HepG2 (cell line): ENCODE measurements around the gene HSD3B7. TPM values are rescaled to one million over a fixed set of nuclear protein-coding genes. Genes with fewer than 3 reads are reported as not detected.

Source experiments
- ELF4 ChIP-seq: sonication (generic); formaldehyde crosslinking; IDR thresholded peaks from 2 replicates; pipeline ENCODE4 v1.5.0; 2020; ENCODE audit warnings: missing genetic modification reagents, mild to moderate bottlenecking, moderate library complexity, borderline replicate concordance
- KAT7 ChIP-seq: IDR thresholded peaks from 2 replicates; pipeline ENCODE4 v1.6.1; 2018; ENCODE audit warnings: borderline replicate concordance, missing compliant biosample characterization
- KLF11 ChIP-seq: IDR thresholded peaks from 2 replicates; pipeline ENCODE4 v1.6.1; 2016; ENCODE audit warnings: missing compliant biosample characterization
- NR2F6 ChIP-seq, 2 experiments: IDR thresholded peaks; 2 replicates each; pipeline ENCODE4 v1.6.1; 2016; ENCODE audit warnings: antibody characterized with exemption in 1 of 2, mild to moderate bottlenecking in 1 of 2
- POLR2AphosphoS5 ChIP-seq: IDR thresholded peaks from 2 replicates; pipeline ENCODE4 v1.6.1; 2012; ENCODE audit warnings: low read depth, low read length
- SAFB2 ChIP-seq: sonication (generic); formaldehyde crosslinking; IDR thresholded peaks from 2 replicates; pipeline ENCODE4 v1.5.1; 2020; ENCODE audit warnings: missing genetic modification reagents, low read depth, mild to moderate bottlenecking, borderline replicate concordance
- TOE1 ChIP-seq: sonication (generic); formaldehyde crosslinking; IDR thresholded peaks from 2 replicates; pipeline ENCODE4 v1.4.0; 2020; ENCODE audit warnings: mild to moderate bottlenecking, missing genetic modification reagents
- ZNF569 ChIP-seq: sonication (generic); formaldehyde crosslinking; IDR thresholded peaks from 2 replicates; pipeline ENCODE4 v1.5.0; 2020; ENCODE audit warnings: mild to moderate bottlenecking, missing genetic modification reagents, moderate library complexity, borderline replicate concordance
- ZNF792 ChIP-seq: IDR thresholded peaks from 2 replicates; pipeline ENCODE4 v1.6.1; 2016
- polyA plus RNA-seq, 8 experiments: library from polyadenylated mRNA; depleted of rRNA in 3 of 8; stranded (reverse) in 7 of 8; unstranded in 1 of 8; fragments of >200 nt; fragmentation: Illumina TruSeq in 4 of 8; extraction: Trizol in 4 of 8; gene quantifications; 2 replicates each; pipeline versions ENCODE4 v1.2.1 to v1.2.3, GENCODE V29; 2011 to 2016; ENCODE audit warnings: low read depth in 4 of 8, missing spikeins in 1 of 8, mixed read lengths in 1 of 8; ENCODE audit not compliant: insufficient read depth in 1 of 8
- total RNA-seq, 5 experiments: library from RNA; depleted of rRNA; stranded (reverse); fragments of >200 nt; fragmentation: Illumina TruSeq; extraction: Trizol; gene quantifications; 2 replicates each; pipeline ENCODE4 v1.2.3, GENCODE V29; 2016; ENCODE audit warnings: low read depth in 1 of 5
- TF ChIP-seq, protein P1 (sequence below): sonication (generic); formaldehyde crosslinking; conservative IDR thresholded peaks from 2 replicates; pipeline ENCODE4 v1.4.0; 2020; ENCODE audit warnings: mild to moderate bottlenecking, missing genetic modification reagents, moderate library complexity
- TF ChIP-seq, protein P2 (sequence below): sonication (generic); formaldehyde crosslinking; IDR thresholded peaks from 2 replicates; pipeline ENCODE4 v1.4.0; 2020; ENCODE audit warnings: missing genetic modification reagents
- TF ChIP-seq, protein P3 (sequence below): sonication (generic); formaldehyde crosslinking; IDR thresholded peaks from 2 replicates; pipeline ENCODE4 v1.5.0; 2020; ENCODE audit warnings: mild to moderate bottlenecking, missing genetic modification reagents, moderate library complexity
- TF ChIP-seq, protein P4 (sequence below): sonication (generic); formaldehyde crosslinking; IDR thresholded peaks from 2 replicates; pipeline ENCODE4 v1.4.0; 2020; ENCODE audit warnings: missing genetic modification reagents
- TF ChIP-seq, protein P5 (sequence below): IDR thresholded peaks from 2 replicates; pipeline ENCODE4 v1.6.1; 2016
- TF ChIP-seq, protein P6 (sequence below): sonication (generic); formaldehyde crosslinking; IDR thresholded peaks from 2 replicates; pipeline ENCODE4 v1.4.0; 2020; ENCODE audit warnings: missing genetic modification reagents; ENCODE audit errors: not compliant biosample characterization

HSD3B7 gene
- total and polyA plus RNA-seq, 2 of the 13 experiments (the other 11 are each of a cell fraction or from before 2014, with no cell fraction given): 32.9 to 69.7 TPM

DNA sequence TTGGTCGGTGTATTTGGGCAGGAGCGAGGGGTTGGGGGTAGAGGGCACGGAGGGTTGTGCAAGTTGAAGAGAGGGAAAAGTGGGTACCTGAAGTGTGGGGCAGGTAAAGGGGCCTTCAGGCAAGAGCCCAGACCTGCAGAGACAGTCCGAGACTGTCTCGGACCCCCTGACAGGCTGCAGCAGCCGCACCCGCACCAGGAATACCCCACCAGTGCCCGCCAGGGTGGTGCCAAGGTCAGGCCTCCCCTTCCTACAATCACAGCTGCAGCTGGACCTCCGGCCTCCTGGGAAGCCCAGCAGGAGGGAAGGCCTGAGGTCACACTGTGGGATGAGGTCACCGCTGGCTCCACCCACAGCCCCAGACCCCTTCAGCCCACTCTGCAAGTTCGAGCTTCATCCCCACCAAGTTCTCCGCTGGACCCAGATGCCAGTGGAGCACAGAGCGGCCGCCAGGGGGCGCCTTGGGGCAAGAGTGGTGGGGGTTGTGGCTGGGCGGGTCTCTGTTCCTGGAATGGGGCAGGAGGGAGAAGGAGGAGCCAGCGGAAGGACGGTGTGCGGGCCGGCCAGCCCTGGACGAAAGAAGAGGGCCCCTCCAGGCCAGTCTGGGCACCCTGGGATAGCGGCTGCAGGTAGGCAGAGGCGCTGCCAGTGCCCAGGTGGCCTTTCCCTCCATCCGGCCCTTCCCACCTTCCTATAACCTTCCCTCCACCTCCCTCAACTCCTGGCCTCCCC lies at the start of gene HSD3B7 (continued):
- TF ChIP-seq, protein P1, sequence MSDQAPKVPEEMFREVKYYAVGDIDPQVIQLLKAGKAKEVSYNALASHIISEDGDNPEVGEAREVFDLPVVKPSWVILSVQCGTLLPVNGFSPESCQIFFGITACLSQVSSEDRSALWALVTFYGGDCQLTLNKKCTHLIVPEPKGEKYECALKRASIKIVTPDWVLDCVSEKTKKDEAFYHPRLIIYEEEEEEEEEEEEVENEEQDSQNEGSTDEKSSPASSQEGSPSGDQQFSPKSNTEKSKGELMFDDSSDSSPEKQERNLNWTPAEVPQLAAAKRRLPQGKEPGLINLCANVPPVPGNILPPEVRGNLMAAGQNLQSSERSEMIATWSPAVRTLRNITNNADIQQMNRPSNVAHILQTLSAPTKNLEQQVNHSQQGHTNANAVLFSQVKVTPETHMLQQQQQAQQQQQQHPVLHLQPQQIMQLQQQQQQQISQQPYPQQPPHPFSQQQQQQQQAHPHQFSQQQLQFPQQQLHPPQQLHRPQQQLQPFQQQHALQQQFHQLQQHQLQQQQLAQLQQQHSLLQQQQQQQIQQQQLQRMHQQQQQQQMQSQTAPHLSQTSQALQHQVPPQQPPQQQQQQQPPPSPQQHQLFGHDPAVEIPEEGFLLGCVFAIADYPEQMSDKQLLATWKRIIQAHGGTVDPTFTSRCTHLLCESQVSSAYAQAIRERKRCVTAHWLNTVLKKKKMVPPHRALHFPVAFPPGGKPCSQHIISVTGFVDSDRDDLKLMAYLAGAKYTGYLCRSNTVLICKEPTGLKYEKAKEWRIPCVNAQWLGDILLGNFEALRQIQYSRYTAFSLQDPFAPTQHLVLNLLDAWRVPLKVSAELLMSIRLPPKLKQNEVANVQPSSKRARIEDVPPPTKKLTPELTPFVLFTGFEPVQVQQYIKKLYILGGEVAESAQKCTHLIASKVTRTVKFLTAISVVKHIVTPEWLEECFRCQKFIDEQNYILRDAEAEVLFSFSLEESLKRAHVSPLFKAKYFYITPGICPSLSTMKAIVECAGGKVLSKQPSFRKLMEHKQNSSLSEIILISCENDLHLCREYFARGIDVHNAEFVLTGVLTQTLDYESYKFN (CRISPR knock-in tag): peak; percentile 24; the same call in 1 of the 2 replicates
- TF ChIP-seq ELF4 (CRISPR knock-in tag) (peak; percentile 61; the same call in 1 of the 2 replicates), TOE1 (0 out of 2 replicates have a peak, but pooled peaks have one; percentile 76), KAT7 (peak; percentile 59; the same call in 1 of the 2 replicates), NR2F6 (IDR thresholded peaks at IDR 0.05) (no peak), NR2F6 (CRISPR knock-in tag; IDR thresholded peaks at IDR 0.05) (peak; percentile 37; the same call in 1 of the 2 replicates), SAFB2 (peak; percentile 68), ZNF792 (CRISPR knock-in tag) (peak; percentile 28; the same call in 1 of the 2 replicates), ZNF569 (CRISPR knock-in tag) (peak; percentile 83; the same call in 1 of the 2 replicates), KLF11 (CRISPR knock-in tag) (peak; percentile 44; the same call in 1 of the 2 replicates), POLR2AphosphoS5 (peak; percentile 56; the same call in 1 of the 2 replicates)
- TF ChIP-seq, protein P2, sequence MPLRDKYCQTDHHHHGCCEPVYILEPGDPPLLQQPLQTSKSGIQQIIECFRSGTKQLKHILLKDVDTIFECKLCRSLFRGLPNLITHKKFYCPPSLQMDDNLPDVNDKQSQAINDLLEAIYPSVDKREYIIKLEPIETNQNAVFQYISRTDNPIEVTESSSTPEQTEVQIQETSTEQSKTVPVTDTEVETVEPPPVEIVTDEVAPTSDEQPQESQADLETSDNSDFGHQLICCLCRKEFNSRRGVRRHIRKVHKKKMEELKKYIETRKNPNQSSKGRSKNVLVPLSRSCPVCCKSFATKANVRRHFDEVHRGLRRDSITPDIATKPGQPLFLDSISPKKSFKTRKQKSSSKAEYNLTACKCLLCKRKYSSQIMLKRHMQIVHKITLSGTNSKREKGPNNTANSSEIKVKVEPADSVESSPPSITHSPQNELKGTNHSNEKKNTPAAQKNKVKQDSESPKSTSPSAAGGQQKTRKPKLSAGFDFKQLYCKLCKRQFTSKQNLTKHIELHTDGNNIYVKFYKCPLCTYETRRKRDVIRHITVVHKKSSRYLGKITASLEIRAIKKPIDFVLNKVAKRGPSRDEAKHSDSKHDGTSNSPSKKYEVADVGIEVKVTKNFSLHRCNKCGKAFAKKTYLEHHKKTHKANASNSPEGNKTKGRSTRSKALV: no peak
- TF ChIP-seq, protein P3, sequence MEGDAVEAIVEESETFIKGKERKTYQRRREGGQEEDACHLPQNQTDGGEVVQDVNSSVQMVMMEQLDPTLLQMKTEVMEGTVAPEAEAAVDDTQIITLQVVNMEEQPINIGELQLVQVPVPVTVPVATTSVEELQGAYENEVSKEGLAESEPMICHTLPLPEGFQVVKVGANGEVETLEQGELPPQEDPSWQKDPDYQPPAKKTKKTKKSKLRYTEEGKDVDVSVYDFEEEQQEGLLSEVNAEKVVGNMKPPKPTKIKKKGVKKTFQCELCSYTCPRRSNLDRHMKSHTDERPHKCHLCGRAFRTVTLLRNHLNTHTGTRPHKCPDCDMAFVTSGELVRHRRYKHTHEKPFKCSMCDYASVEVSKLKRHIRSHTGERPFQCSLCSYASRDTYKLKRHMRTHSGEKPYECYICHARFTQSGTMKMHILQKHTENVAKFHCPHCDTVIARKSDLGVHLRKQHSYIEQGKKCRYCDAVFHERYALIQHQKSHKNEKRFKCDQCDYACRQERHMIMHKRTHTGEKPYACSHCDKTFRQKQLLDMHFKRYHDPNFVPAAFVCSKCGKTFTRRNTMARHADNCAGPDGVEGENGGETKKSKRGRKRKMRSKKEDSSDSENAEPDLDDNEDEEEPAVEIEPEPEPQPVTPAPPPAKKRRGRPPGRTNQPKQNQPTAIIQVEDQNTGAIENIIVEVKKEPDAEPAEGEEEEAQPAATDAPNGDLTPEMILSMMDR: peak; percentile 95
- TF ChIP-seq, protein P4, sequence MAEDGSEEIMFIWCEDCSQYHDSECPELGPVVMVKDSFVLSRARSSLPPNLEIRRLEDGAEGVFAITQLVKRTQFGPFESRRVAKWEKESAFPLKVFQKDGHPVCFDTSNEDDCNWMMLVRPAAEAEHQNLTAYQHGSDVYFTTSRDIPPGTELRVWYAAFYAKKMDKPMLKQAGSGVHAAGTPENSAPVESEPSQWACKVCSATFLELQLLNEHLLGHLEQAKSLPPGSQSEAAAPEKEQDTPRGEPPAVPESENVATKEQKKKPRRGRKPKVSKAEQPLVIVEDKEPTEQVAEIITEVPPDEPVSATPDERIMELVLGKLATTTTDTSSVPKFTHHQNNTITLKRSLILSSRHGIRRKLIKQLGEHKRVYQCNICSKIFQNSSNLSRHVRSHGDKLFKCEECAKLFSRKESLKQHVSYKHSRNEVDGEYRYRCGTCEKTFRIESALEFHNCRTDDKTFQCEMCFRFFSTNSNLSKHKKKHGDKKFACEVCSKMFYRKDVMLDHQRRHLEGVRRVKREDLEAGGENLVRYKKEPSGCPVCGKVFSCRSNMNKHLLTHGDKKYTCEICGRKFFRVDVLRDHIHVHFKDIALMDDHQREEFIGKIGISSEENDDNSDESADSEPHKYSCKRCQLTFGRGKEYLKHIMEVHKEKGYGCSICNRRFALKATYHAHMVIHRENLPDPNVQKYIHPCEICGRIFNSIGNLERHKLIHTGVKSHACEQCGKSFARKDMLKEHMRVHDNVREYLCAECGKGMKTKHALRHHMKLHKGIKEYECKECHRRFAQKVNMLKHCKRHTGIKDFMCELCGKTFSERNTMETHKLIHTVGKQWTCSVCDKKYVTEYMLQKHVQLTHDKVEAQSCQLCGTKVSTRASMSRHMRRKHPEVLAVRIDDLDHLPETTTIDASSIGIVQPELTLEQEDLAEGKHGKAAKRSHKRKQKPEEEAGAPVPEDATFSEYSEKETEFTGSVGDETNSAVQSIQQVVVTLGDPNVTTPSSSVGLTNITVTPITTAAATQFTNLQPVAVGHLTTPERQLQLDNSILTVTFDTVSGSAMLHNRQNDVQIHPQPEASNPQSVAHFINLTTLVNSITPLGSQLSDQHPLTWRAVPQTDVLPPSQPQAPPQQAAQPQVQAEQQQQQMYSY: peak; percentile 50; the same call in 1 of the 2 replicates
- TF ChIP-seq, protein P5, sequence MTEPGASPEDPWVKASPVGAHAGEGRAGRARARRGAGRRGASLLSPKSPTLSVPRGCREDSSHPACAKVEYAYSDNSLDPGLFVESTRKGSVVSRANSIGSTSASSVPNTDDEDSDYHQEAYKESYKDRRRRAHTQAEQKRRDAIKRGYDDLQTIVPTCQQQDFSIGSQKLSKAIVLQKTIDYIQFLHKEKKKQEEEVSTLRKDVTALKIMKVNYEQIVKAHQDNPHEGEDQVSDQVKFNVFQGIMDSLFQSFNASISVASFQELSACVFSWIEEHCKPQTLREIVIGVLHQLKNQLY: 0 out of 2 replicates have a peak, but pooled peaks have one; percentile 7
- TF ChIP-seq, protein P6, sequence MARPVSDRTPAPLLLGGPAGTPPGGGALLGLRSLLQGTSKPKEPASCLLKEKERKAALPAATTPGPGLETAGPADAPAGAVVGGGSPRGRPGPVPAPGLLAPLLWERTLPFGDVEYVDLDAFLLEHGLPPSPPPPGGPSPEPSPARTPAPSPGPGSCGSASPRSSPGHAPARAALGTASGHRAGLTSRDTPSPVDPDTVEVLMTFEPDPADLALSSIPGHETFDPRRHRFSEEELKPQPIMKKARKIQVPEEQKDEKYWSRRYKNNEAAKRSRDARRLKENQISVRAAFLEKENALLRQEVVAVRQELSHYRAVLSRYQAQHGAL (CRISPR knock-in tag): peak; percentile 39
